HG02759 (cell line): ENCODE data around the gene PFDN4.
A peak's percentile ranks its signal among the peaks of the same experiment; 100 is the strongest.

Experiments
- ATAC-seq: cut with Tn5 transposase; IDR thresholded peaks from one replicate; pipeline ENCODE4 v1.9.1; 2021; ENCODE audit warnings: mild to moderate bottlenecking, moderate library complexity; ENCODE audit not compliant: unreplicated experiment

The PFDN4 gene

DNA sequence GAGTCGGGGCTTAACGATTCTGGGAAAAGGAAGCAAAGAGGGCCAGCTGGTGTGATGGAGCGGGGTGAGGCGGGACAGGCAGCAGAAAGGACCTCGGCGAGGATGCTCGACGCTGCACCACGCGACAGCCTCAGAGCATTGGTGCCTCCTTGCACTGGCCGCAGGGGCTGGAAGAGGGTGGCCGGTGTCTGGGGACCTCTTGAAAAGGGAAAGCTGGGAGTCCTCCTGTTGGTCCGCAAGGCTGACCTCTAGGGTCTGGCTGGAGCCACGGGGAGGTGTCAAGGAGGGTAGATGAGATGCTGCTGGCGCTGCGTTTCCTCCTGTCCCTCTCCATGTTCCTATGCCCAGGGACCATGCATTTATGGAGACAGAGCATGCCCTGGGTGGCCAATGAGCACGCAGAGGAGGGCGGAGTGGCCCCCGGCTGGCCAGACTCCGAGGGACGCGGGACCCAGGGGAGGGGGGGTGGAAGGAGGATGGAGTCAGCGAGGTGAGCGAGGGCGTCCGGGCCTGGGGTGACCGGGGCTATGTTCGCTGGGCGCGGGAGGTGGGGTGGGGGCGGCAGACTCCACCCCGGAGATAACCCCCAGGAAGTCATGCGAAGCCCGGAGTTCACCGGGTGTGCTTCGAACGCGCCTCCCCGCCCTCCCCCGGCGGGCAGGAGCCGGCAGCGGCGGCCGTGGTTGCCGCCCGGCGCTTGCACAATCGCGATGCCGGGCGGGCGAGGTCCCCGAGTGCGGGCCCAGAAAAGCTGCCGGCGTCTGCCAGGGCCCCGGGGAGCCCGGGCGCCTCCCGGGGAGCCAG lies 34.0 kb upstream of the PFDN4 start, which contains the start of gene CYP24A1:
Gene CYP24A1, minus strand, starts transcription at position 334 of the 804 bp plus-strand sequence. CDS start 407 bp downstream, outside the sequence.
- ATAC-seq = no peak

DNA sequence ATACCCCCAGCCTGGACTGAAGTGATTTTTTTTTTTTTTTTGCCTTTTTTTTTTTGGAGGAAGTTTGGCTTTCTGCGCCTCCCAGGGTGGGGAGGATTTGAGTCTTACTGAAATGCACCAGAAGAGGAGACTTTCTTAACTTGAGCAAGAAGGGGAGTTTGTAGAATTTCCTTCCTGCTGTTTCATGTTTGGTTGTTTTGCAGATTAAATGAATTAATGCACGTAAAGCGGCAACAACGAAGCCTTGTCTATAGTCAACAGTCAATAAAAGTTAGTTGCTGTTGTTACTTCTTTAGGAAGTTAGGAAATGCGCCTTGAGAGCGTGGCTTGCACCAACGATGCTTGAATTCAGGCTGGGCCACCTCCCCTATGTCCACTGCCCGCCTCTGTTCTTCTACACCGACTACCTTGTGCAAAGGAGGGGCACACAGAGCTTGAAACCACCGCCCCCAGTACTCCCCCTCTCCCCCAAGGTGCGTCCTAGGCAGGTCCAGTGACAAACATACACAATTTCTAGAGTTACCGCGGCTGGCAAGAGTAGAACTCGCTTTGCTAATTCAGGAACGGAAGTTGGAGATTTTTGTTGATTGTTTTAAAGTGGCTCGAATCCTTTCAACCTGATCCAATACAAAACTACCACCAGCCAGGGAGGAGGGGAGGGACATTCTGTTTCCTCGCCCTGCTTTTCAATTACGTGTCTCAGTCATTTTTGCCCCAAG lies 33.3 kb upstream of the PFDN4 start:
- no peak for ATAC-seq

DNA sequence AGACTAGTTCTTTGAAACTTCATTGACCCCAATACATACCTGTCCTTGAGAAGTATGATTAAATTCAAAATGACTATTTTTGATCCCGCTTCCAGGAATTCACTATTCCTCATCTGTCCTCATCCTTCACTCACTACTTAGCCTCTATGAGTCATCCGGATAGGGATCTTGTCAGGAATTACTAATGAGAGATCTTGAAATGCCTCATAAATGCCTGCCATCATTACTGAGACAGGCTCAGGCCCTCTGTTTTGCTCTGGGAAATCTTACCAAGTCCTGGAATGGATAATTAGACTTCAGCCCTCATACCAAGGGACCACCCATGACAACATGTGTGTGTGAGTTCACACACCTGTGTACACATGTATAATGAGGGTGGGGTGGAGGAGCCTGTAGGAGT lies 31.3 kb upstream of the PFDN4 start:
- no peak for ATAC-seq

DNA sequence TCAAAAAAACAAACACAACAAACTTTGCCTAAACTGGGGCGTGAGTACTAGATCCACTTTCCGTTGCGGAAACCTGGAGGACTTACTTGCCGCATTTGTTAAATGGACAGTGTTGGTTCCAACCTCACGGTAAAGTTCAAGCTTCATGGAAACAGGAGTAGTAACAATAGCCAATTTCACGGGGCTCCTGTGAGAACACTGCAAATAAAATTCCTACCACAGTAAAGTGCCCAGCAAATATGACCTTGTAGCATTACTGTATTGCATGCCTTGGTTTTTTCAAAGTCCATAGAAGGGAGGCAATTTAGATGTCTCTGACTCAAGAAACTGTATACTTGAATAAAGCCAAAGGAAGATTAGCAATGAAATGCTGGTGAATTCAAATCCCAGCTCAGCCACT lies 30.5 kb upstream of the PFDN4 start:
- ATAC-seq = no peak

DNA sequence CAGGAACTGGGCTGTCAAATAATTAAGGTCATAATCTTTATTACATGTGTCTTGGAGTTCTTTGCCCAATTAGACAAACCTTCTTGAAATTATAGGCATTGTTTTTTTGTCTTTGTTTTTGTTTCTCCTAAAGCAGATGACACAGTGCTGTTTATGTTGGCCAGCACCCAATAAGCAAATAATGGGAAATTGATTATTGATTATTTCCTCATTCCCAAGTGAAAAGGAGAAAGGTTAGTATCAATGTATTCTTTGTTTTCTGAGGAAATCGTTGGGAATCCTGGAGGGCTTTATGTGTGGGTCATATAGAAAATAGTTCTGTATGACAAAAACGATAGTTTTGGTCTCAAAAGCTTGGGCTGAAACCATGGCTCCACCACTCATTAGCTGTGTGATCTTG lies 29.6 kb upstream of the PFDN4 start:
- no peak for ATAC-seq

DNA sequence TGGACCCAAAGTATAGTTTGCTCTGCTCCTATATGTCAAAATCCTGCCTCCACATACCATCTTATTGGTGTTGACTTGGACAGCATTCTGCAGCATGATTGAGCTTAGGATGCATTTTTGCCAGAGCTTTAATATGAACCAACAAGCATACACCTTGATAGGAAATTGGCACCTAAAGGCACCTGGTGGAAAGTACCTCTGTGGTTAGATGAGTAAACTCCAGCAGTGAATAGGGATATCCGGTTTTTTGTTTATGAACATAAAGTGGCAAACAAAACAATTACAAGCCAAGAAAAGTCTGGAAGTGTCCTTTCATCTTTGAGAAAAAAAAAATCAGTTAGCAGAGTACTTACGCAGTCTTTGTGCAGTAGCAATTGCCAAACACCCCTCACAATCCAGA lies 27.9 kb upstream of the PFDN4 start:
- ATAC-seq = no peak

DNA sequence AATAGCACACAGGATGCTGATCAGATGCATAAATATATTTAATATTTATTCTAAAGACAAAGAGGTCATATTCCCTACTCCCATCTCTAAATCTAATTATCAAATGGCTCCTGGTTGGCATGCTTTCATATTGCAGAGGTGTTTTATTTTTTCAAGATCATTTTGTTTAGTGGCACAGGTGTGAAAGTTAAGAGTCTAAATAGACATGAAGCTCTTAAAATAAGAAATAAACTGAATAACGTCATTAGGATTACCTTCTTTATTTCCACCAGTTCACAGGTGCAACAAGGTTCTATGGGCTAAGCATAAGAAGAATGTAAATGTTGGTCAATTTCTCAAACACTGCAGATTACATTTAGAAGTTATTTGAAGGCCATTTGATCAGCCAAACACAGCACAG lies 27.0 kb upstream of the PFDN4 start:
- ATAC-seq = no peak

DNA sequence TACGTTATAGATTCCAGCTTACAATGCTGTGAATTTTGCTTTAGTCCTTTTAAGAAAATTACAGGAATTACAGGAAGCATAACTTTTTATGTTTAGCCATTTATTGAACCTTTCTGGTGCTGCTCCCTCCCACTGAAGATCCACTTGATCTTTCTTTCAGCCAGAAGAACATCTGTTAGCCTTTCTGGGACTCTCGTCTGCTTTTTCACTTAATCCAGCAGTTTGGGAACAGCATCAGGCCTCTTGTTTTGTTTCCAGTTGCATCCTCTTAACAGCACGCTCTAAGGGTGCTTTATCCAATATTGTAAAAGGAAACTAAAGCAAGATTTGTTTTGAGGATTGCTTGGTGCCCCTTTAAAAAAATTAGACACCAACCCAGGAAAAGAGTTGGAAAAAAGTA lies 23.8 kb upstream of the PFDN4 start:
- no peak for ATAC-seq

DNA sequence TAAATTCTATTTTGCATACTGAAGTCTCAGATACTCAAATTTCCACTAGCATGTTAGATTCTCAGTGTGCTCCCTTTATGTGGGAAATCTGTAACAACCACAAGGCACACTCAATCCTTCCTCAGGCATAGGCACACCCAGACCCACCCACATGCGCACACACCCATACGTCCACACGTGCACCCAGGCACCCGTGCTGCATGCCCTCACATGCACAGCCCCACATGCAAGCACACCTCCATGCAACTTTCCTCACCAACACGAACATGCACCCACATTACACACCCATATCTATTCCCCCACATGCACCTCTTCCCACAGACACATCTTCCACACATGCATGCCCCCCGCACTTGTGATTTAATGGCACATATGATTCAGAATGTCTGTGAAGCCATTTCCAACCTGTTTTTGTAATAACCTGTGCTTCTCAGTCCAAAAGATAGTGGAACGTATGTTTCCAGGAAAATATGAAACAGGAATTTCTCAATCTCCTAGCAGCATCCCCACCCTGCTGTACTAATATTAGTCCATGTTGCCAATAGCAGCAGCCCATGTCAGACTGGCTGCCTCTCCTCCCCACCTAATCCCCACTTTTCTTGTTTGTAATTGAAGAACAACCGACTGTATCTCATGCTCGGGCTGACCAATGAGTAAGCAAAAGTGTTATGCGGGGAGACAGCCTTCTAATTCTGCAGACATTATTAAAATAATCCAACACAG lies 22.8 kb upstream of the PFDN4 start:
- ATAC-seq = no peak

DNA sequence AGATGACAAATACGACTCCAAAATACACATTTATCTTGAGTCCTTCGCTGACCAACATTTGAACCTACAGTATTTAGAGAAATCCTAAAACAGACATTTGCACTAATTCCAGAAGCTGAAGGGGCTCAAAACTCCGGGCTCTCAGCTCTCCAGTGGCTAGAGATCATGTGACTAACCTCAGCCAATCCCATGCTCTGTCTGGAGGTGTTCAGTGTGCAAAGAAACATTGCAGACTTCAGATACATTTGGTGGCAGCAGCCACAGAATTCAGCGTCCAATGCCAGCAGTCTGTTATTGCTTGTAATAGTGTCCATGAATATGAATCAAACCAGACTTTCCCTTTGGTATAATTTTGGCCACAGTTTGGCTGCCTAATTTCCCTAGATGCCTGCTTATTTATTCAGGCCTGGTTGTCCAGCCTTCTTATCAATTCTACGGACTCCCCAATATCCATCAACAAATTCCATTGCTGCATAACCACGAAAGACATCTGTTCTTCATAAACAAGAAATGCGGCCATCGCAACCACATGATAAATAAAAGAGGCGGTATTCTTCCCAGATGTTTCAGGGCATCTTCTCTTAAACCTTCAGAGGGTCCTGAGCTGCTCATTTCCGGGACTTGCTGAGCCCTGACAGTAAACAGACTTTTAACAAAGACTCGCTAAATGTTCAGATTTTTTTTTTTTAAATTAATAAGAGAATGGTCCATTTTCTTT lies 19.6 kb upstream of the PFDN4 start:
- no peak for ATAC-seq

DNA sequence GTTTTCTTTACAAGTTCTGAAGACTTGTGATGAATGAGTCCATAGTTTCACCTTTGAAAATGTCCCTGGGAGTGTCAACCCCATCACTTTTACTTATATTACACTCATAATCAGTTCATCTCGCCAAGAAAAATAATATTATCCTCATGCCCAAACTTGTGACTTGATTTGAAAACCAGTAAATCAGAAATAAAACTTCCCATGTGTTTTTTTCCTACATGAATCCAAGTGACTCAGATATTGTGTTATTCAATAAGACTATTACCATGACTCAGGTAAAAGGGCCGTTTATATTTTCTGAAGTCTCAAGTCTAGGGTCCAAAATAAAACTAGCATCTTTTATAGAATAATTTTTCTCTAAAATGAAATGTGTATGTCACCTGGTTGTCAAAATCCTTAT lies 18.3 kb upstream of the PFDN4 start:
- ATAC-seq = no peak

DNA sequence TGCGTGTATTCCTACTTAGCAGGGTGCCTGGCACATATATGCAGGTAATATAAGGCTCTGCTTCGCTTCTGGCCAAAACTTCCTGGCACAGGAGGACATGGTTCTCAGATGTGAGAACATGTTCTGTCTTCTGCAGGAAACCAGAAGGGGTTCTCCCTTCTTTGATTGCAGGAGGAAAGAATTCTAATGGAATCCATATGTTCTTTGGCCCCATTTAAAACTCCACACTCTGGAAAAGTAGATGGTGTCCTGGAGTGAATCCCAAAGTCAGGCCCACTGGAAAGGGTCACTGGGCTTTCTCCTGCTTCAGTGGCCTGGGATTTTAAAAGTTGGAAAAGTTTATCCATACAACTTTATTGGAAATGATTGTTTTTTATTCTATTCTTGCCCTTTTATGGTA lies 17.7 kb upstream of the PFDN4 start:
- no peak for ATAC-seq

DNA sequence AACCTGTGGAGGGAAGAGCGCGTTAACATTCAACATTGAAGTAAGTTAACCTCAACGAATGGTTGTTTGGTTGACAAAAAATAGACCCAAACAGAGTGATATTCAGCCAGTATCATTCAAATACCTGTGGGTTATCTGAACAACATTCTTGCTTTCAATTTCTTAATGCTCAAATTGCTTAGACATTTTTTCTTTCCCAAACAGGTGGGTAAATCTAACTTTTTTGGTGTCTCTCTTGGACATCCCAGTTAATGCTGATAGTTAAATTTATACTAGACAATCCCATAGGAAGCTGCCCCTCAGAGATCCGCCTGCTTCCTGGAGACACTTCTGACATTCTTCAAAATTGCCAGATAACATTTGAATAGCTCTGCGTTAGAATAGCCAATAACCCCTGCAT lies 14.1 kb upstream of the PFDN4 start:
- ATAC-seq = no peak

DNA sequence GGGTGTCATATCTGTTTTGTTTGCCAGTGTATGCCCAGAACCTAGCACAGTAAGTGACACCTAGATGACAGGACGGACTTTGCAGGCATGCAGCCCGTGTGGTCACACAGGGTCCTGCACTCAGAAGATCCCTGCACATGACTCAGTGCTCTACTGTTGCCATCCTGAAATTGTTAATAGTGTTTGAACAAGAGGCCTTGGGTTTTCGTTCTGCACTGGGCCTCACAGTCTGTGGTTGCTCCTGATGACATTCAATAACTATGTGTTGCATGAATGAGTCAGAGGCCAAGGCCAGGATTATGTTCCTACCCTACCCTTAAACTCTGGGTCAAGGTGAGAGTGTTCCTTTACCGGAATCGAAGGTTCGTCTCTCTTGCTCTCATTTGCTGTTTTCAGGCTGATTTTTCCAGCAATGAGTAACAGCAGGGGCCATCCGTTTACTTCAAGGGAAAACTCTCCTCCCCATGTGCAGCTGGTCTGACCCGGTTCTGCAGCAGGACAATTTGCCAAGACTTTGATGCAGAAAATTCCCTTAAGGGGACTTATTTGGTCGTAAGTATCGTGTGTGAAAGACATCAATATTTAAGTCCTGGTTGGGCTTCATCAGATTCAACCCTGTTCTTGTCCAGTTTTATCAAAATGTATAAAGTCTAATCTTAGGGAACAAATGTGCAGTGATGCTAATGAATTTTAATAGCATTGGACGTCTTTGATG lies 13.0 kb upstream of the PFDN4 start:
- ATAC-seq = no peak

DNA sequence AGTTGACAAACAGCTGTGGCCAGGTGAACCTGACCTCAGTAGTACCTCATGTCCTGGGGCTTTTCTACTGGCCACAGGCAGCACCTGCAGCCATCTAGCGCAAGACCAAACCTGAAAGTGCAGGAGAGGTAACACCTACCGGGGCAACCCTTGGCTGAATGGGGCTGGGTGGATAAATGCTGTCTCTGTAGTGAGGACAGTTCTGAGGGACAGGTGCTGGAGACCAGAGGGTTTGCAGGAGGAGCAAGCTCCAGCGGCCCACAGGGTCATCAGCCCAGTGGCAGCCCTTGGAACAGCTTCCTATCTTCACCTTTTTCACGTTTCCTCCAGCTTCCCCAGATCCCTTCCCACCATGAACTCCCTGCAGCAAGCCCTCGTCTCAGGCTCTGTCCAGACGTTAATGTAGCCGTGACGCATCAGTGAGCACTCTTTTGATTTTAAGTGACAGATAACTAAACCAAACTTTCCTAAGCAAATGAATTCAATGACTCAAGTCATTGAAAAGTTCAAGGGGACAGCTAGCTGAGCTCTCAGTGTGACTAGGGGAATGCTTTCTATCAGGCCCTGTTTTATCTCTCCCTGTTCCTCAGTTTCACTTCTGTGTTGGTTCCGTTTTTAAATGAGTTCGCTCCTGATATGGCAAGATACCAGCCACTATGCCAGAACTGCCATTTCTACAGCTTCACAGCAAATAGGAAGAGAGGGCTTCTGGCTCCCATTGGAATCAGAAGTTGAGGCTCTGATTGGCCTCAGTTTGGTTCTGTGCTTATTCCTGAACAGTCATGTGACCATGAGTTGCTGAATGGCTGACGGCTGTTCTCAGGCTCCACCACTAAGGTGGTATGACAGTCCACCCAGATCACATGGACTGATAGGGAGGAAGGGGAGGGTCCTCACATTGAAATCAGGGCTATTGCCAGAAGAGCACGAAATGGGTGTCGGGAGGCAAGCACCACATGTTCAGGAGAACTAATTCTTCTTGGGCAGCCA lies 12.1 kb upstream of the PFDN4 start:
- no peak for ATAC-seq

DNA sequence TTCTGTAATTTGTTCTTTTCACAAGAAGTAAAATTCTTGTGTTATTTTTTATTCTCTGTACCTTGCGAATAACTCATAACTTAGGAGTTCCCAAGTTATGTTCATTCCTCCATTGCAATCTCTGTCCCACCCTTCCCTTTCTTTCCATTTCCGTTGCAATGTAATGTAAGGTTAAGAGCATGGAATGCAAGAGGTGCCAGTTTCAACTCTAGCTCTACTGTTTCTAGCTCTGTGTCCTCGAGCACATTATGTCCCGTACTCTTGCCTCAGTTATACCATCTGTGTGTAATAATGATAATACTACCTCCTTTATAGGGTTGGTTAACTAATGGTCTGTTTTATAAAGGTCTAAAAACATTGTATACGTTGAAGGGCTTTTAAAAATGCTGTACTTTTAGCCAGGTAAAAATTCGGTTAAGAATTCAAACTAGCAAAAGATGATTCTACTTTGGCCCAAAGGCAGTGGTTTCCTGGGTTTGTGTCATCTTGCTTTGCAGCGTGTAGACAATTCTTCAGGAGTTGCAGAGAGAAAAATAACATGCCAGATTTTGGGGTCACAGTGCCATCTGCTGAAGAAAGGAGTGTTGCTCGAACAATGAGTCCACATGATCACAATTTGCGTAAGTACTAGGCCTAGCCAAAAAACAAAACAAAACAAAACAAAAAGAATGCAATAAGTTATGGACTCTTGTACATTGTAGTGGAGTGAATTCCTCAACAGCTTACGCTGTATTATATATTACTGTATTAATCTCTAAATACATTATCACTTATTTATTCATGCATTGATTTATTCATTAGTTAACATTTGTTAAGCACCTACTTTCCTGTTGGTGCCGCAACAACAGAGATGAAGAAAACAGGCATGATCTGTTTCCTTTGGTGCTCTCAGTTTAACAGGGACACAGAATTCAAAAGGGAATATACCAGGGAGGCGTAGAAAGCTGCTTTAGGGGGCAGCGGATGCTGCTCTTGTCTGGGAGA lies 10.0 kb upstream of the PFDN4 start:
- ATAC-seq = no peak

DNA sequence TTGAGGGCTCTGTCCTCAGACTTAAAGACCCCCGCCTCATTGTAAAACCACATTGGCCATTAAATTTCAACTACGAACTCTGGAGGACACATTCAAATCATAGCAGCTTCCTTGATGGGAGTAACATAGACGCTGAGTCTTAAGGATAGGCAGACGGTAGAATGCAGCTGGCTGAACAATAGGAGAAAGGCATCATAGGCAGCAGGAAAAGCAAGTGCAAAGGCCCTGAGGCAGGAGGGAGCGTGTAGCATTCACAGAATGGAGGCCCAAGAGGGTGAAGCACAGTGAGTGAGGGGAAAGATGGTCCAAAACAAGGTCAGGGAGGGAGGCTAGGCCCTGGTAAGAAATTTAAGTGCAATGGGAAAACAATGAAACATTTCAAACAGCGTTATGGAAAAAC lies 8.6 kb upstream of the PFDN4 start:
- ATAC-seq = peak; percentile 9

DNA sequence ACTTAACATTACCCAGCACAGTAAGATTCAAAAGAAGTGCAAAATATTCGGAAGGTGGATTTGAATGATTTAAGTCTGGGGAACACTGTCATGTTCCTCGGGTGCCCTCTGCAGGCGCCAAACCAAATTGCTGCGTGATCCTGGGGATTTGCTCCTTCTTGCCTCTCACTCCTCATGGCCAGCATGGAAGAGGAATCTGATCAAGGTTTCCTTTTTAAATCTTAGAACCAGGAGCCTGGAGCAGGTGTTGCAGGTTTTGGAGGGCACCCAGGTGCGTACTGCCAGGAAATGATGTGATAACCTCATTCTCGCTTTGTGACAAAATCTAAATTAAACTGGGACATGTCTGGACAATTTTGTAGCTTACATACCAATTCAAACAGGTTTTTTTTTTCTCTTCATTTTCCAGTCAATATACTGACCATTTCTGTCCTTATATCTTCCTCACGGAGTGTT lies 8.1 kb upstream of the PFDN4 start:
- ATAC-seq = peak; percentile 60
